Stimulated activated CD8-positive, alpha-beta memory T cell treated with anti-CD3 and anti-CD28 coated beads, Interleukin-15, amount 100 ng/mL, for 4 hours (primary cell): ENCODE measurements around the gene MAGI1.

Experiments used
- DNase-seq, 2 donors: peaks; one replicate each; pipeline ENCODE4 v3.0.0-alpha.2; 2020; ENCODE audit warnings: low read depth in 2 of 2

Gene MAGI1

DNA sequence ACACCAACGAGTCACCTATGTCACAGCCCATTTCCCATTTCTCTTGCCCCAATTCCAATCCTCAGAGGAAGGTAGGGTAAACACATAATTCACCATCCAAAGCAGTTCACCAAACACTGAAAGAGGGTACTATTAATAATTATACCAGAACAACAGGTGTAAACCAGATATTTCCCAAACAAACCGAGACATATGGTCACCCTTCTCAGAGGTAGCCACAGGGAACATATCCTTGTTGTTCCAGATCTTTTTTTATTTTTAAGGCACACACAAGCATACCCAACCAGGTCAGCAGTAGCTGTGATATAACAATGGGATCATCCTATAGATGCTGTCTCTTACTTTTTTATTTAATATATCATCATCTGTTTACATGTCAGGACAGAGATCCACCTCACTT, 24.7 kb downstream of the MAGI1 start:
- no peak for DNase-seq

DNA sequence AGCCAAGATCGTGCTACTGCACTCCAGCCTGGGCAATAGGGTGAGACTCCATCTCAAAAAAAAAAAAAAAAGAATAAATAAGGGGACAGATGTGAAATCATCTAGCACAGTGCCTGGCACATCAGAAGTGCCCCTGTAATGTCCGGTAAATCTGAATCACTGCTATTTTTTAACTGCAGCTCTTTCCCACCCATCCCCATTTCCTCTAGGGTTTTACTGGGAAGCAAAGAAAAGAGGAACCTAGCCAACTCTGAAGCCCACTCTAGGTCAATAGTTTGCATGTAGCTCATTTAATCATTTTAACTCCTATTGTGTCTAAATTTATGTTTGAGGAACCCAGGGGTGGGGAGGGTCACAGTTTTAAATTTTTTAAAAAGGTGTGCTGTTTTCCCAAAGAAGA, 26.0 kb downstream of the MAGI1 start:
- DNase-seq, result no peak

DNA sequence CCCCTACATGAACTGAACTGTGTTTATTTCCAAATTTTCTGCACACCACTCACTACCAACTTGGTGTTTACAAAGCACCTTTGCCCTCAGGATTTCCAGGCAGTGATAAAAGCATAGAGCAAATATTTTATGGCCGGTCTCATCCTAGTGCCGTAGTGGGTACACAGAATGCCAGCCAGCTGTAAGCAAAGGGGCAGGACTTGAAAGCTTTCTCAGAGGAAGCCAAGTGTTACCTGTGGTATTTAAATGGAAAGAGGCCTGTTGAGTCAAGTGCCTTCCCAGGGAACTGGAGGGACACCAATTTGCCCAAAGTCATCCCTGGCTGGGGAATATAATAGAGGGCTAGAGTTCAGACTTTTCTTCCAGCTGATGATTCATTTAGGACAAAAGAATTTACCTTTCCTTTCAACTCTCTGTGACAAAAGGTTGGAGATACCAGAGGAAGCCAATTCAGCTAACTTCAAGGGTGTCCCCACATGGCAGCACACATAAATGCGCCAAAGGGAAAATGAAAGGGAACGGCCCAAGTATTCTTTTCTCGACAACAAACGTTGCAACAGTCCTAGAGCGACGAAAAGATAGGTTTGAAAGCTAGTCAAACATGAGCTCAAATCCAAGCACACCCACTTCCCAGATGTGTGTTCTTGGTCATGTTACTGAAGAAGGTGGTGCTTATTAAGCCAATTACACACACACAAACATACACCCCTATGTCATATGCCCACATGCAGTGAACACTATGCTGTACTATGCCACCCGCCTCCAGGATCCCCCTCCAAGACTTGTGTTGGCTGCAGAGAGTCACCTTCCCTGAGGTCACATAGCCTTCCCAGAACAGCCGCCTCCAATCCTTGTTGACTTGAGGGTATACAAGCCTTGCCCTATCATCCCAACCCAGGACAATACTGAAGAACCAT, 27.7 kb downstream of the MAGI1 start:
- DNase-seq, result no peak

DNA sequence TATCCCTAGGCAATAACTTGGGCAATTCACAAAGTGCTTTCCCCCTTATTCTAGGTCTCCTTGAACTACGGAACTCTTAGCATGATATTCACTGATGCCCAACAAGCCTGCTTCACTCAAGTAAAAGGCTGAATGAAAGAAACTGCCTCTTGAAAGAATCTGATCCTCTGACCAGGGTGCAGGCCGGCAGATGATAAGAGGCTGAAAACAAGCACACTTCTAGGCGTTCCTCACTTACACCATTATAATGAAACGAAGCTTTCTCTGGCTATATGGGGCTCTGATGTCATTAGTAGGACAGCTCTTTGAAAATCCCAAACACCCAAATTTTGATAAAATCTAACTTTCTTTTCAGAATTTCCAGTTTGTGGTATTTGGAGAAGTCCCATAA, 28.4 kb downstream of the MAGI1 start:
- no peak for DNase-seq

DNA sequence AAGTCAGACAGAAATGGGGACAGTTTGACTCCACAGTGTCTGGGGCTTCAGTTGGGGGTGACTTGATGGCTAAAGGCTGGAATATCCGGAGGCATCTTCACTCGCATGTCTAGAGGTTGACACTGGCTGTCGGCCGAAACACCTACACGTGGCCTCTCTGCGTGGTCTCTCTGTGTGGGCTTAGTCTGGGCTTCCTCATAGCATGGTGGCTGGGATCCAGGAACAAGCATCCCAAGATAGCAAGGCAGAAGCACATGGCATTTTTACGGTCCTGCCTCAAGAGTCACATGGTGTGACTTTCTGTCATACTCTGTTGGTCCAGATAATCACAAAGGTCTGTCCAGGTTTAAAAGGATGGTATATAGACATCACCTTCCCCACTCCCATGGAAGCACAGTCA, 34.5 kb downstream of the MAGI1 start:
- no peak for DNase-seq

DNA sequence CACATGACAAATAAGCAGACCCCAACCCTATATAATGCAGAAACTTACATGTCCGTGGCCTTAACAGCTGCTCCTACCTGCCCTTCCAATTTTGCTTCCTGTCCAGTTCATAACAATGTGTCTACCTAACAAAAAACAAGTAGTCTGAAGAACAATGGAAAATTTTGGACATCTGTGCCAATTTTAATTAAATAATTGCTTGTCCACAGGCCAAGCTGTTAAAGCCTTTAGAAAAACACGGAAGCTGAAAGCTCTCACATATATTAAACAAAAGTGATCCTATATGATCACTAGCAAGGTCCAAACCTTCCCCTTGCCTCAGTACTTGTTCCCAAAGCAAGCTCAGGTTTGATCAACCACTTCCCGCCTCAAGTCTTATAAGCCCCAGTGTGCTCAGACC, 37.1 kb downstream of the MAGI1 start:
- DNase-seq, result no peak

DNA sequence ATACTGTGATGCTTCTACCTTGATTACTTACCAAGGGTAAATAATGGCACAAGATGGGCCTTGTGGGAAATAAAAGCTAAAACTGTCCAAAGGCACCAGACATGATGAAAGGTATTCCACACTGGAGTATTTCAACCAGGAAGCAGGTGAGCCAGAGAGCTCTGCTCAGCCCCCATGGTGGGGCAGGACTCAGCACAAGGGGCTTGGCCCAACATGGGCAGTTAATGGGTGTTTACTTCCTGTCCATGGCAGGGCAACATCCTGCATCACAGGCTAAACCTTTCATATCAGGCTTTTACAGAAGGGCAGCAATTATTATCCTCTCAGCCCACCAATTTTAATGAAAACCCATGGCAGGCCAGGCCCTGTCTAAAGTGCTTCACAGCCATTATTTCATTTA, 38.2 kb downstream of the MAGI1 start:
- DNase-seq, result no peak

DNA sequence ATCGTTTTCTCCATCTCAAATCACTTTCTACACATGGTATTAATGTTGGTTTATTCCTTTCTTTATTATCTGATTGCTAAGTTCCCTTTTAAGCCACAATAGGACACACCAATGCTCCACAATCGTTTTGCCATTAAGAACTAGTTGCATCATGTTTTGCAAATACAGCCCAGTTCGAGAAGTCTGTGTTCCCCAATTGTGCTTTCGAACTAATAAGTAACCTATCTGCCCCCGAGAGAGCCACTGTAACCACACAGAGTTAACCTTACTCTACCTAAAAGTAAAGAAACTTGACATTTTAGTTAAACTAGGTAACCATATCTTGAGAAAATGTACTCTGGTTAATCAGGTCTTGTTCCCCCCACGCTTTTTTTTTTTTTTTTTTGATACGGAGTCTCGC, 39.1 kb downstream of the MAGI1 start:
- no peak for DNase-seq

DNA sequence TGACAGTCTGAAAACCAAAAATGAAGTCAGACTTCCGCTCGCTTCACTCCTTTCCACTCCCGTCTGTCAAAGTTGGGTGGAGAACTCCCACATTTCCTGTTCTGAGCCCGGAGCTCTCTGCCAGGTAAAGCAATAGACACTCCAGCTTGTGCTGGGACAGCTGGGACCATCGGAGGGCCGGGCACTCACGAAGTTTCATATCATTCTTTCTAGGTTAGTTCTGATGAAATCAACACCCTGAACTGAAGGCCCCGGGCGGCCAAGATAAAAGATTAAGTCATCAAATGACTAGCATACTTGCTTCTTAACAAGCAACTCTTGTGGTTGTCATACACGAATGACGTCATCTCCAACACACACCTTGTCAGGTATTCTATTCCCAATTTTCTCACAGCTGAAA, 42.1 kb downstream of the MAGI1 start:
- no peak for DNase-seq

DNA sequence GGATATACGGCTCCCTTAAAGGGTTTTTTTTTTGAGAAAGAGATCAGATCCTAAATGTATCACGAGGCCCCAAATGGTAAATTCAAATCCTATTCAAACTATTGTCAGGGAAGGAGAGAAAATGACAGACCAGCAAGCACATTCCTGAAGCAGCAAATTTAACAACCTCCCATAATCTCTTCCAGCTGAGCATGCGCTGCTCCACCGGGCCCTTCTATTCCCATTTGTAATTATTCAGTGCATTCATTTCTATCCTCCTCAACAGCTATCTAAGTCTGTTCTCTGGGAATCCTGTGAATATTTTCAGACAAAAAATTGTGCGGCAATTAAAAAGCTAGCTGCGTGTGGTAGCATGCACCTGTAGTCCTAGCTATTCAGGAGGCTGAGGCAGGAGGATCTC, 43.2 kb downstream of the MAGI1 start:
- no peak for DNase-seq

DNA sequence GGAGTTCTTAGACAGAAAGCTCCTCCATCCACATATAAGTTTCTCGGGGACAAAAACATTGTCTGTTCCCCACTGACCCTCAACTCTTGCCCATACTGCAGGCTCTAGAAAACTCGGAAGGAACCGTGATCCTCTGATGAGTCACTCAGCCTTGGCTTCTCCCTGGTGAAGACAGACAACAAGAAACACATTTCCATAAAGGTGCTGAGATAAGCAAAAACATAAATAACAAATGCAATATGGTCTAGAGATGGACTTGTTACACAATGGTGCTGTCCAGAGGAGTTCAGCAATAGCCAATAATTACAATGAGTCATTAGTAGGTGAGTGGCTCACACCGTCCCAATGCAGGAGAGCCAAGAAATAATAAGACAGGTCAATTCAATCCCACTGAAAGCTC, 43.7 kb downstream of the MAGI1 start:
- no peak for DNase-seq

DNA sequence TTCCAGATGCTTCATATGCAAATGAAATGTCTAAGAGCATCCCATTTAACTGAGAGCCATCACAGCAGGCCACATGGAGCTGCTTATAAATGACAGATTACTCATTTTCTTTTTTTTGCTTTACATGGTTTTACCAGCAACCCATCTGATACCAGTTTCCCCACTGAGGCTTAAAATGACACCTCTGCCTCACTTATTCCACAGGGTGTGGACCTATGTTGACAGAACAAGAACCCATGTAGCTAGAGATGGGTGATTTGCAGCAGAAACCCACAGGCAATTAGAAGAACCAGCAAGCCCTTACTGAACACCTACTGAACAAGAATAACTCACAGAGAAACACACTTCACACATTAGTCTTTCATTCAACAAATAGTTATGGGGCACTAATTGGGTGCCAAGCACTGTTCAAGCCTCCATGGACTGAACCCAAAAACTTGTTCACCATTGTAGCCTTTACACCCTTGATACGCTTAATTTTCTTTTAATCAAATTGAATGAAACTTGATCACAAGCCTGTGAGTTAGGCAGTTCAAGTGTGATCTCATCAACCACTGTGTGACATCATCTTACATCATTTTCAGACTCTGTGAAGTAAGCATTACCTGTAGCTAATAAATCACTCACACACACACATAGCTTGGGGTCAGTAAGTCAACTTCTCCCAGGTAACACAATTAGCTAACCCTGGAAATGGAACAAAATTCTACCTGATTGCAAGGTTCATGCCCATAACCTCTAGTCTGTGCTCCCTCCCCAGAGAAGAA, 45.4 kb downstream of the MAGI1 start:
- no peak for DNase-seq

DNA sequence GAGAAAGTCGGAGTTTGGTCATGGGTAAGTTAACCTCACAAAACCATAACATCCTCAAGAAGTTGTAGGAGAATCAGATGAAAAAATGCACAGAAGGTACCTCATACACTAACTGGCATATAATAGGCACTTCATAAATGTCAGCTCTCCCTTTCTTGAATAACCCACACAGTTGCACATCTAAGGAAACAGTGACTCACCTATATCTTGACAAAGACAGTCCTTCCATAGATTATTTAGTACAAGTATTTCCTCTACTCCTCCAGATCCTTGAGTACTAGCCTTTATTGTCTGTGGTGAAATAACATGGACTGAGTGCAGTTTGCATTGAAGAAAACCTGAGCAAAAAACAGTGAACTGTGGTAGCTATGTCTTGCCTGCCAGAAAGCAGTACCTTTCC, 46.6 kb downstream of the MAGI1 start:
- no peak for DNase-seq

DNA sequence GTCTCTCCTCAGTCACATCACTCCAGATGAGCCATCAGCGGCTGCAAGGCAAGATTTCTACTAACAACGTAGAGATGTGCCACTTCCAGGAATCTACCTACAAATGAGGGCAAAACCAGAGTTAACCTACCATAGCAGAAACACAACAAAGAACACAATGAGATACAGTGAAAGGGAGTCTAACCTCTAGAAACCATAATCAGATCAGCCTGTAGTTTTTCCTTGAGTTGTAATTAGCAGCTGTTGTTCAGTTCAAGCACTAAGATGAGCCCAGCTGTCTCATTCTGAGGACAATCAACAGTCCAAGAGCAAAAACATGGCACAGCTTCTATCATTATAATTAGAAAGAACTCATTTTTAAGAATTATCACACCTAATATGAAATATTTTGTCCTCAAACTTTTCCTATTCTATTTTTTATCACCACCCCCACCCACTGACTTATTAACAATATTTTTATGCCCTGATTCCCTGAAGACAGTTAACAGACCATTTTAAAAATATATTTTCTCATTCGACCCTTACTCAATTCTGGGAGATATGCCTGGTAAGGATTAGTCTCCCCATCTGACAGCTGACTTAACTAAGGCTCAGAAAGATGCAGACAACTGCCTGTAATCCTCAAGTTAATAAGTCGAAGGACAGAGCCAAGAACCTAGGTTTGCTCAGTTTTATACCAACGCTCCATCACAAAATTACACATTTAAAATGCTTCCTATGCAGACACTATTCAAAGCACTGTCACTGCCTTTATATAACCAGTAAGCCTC, 50.1 kb downstream of the MAGI1 start:
- no peak for DNase-seq

DNA sequence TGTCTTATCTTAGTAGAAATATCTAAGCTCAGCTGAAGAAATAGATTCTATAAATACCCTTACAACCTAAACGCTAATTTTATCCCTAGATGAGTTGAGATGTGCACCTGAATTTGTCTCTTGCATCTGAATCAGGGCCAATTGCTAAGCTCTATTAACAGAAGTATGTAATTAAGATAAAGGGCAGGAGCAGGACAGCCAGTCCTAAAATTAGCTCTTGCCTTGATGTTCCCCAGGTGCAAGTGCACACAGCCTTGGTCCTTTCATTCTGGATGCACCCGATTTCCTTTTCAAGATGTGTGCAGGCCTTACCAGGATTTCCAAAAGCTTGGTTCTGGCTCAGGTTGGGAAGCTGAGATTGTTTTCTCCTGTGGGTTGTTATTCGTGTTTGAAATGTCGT, 52.4 kb downstream of the MAGI1 start:
- DNase-seq, result no peak

DNA sequence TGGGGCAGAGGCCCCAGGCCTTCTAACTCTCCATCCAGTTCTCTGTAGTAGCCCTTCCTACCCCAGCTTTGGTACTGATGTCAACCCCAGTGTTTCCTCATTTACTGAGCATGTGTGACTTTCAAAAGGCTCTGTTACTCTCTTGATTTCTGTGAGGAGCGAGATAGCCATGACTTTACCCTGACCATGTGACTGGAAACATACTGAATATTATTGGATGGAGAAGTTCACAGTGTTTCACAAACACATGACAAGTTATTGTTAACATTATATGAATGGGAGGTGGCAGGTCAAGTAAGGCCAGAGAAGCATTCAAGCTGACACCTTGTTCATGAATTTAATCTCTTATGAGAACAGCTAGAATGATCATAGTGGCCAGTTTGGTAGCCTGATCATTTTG, 53.7 kb downstream of the MAGI1 start:
- DNase-seq, result no peak

DNA sequence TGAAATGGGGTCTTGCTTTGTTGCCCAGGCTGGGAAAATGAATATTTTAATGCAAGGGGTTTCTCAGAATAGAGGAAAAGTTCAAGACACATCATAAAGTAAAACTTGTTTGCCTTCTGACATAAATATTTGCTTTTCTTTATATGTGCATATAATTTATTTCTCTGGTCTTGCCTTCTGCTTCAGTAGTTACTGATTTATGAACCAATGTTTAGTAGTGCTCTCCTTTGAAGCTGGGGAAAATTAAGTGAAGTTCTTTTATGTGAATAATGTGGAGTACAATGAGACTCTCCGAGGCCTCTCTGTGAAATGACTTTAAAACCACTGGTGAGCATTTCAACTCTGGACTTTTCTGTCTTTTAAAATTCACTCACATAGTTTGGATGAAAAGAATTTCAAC, 55.6 kb downstream of the MAGI1 start:
- no peak for DNase-seq

DNA sequence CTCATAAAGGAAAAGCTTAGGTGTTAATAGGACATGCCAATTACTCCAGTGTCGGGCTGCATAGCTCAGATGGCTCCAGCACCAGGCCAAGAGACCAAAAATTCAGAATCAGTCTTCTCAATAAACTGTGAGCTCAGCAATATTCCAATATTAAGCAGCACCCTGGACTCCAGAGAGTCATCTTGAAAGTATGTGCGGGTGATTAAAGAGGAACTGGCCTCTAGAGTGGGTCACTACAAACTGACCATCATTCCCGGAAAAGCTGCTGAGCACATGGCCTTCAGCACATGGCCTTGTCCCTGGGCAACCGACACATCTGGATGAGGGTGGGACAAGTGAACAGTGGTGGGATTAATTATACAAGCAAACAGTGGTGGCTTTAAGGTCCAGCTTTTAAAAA, 59.0 kb downstream of the MAGI1 start:
- DNase-seq, result no peak

DNA sequence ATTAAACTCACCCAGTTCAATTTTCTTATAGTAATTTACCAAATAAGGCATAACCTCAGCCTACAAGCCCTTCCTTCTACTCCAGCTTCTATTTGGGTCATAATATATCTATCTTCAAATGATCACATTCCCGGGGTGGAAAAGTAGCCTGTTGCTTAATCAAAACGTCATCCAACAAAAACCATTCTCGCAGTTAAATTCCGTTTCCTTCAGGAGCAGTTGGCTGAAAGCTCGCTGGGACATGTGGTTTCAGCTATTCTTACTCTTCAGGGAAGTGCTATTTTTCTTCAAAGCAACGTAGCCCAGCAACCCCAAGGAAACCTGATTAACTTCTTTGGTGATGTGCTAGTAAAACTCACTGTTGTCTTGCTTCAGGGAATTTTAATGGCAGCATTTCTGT, 59.6 kb downstream of the MAGI1 start:
- DNase-seq, result no peak

DNA sequence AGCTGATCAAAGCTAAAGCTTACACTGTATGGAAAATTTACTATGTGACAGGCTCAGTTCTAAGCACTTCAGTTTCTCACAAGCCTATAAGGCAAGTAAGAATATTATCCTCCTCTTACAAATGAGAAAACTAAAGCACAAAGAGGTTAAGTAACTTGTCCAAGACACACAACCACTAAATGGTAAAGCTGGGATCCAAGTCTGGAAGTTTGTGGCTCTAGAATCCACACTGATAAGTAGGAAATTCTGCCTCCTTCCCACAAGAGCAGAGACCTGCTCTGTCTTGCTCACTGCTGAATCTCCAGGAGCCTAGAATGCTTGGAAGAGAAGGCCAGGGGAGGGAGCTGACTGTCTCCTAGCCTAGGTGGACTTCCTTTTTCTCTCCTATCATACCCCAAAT, 60.6 kb downstream of the MAGI1 start:
- DNase-seq, result no peak

DNA sequence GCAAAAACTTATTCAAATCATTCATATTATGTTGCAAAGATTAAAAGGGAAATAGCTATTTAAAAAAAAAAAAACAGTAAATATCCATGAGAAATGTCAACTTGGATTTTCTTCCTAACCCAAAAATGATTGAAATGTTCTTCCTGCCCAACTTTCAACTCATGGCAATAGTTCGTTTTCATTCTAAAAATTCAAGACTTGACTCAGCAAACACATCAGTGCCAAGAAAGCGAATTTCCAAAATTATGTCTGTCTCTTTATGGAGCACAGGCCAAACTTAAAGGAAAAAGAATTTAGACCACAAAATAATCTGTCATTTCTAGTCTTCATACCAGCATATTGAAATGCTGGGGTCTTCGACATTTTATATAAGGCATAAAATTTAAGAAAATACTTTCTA, 63.7 kb downstream of the MAGI1 start:
- DNase-seq, result no peak

DNA sequence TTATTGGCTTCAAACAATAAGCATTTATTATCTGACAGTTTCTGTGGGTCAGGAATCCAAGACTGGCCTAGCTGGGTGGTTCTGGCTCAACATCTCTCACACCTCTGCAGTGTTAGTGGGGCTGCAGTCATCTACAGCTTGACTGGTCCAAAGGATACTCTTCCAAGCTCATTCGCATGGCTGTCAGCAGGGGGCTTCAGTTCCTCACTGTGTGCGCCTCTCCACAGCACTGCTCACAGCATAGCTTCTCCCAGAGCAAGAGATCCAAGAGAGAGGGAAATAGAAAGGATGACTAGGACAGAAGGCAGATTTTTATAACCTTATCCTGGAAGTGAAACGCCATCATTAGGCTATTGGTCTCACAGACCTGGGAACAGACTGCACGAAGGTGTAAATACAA, 64.2 kb downstream of the MAGI1 start:
- no peak for DNase-seq

DNA sequence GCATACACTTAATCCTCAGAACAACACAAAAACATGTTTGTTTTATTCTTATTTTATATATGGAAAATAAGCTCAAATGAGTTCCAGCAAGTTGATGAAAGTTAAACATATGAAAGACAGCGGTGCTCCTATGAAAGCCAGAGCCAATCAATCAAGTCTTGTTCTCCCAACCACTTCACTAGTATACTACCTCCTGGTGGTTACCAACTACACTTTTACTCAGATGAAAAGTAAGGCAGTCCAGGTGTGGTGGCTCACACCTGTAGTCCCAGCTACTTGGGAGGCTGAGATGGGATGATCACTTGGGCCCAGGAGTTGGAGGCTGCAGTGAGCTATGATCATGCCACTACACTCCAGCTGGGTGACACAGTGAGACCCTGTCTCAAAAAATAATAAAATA, 66.0 kb downstream of the MAGI1 start:
- no peak for DNase-seq
